KMS-11 (cell line): ENCODE results near the gene LRRC17.

Experiments used
- H2AFZ ChIP-seq: fragments of 200-600 bp; sonication (generic); 2 replicates; pipeline ENCODE4 v1.6.1; 2016; ENCODE audit warnings: antibody characterized with exemption, mixed run types, low read depth
- H3K27ac ChIP-seq: fragments of 200-600 bp; sonication (generic); 2 replicates; pipeline ENCODE4 v1.6.1; 2016; ENCODE audit warnings: mild to moderate bottlenecking, mixed run types
- H3K27me3 ChIP-seq: fragments of 200-600 bp; sonication (generic); 2 replicates; pipeline ENCODE4 v1.6.1; 2017; ENCODE audit warnings: mild to moderate bottlenecking, low read depth, mixed run types, moderate library complexity; ENCODE audit not compliant: insufficient read depth
- H3K36me3 ChIP-seq: fragments of 200-600 bp; sonication (generic); 2 replicates; pipeline ENCODE4 v1.6.1; 2017; ENCODE audit warnings: mild to moderate bottlenecking, mixed run types; ENCODE audit not compliant: insufficient read depth
- H3K4me1 ChIP-seq: fragments of 200-600 bp; sonication (generic); 2 replicates; pipeline ENCODE4 v1.6.1; 2016; ENCODE audit warnings: mild to moderate bottlenecking, low read depth, mixed run types; ENCODE audit not compliant: poor library complexity, severe bottlenecking
- H3K4me2 ChIP-seq: fragments of 200-600 bp; sonication (generic); 2 replicates; pipeline ENCODE4 v1.7.0; 2016; ENCODE audit warnings: mild to moderate bottlenecking, mixed run types
- H3K4me3 ChIP-seq: fragments of 200-600 bp; sonication (generic); IDR thresholded peaks from 2 replicates; pipeline ENCODE4 v1.6.1; 2017; ENCODE audit warnings: low read depth, low read length, mixed read lengths; ENCODE audit not compliant: insufficient read depth
- H3K79me2 ChIP-seq: fragments of 200-600 bp; sonication (generic); 2 replicates; pipeline ENCODE4 v1.6.1; 2016; ENCODE audit warnings: low read depth, mixed run types; ENCODE audit not compliant: insufficient read depth
- H3K9ac ChIP-seq: fragments of 200-600 bp; sonication (generic); 2 replicates; pipeline ENCODE4 v1.6.1; 2016; ENCODE audit warnings: mild to moderate bottlenecking, mixed run types
- H4K20me1 ChIP-seq: fragments of 200-600 bp; sonication (generic); 2 replicates; pipeline ENCODE4 v1.6.1; 2016; ENCODE audit warnings: mild to moderate bottlenecking, mixed run types; ENCODE audit not compliant: insufficient read depth
- TF ChIP-seq, protein P1 (sequence below): fragments of 200-600 bp; sonication (generic); conservative IDR thresholded peaks from 2 replicates; pipeline ENCODE4 v1.6.1; 2017; ENCODE audit warnings: low read depth, mild to moderate bottlenecking, antibody characterized with exemption, low read length, moderate library complexity, mixed read lengths

Gene LRRC17

DNA sequence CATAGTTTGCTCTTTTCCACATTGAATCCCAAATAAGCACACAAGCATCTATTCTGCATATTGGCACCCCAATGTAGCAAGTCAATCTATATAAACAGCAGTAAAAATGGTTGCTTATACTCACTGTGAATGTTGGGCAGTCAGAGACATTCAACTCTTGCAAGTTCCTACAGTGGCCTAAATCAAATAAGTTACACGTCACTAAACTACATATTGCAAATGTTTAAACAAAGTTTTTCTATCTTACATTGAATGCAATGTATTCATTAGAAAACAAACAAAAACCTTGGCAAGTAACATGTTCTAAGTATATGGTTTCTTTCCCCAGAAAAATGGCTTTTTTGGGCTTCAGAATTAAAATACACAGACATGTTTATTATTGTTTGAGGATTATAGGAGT, 19.0 kb downstream of the LRRC17 start:
- Histone ChIP-seq H3K4me1 (no peaks in the 10 kb centered on the region), H3K27me3 (no peaks in the 10 kb centered on the region), H3K27ac (no peak overlapping the region), H3K4me2 (no peak overlapping the region), H4K20me1 (no peaks in the 10 kb centered on the region), H3K79me2 (no peaks in the 10 kb centered on the region), H3K4me3 (no peak overlapping the region), H3K36me3 (no peaks in the 10 kb centered on the region), H2AFZ (no peak overlapping the region), H3K9ac (no peak overlapping the region)
- TF ChIP-seq, protein P1, sequence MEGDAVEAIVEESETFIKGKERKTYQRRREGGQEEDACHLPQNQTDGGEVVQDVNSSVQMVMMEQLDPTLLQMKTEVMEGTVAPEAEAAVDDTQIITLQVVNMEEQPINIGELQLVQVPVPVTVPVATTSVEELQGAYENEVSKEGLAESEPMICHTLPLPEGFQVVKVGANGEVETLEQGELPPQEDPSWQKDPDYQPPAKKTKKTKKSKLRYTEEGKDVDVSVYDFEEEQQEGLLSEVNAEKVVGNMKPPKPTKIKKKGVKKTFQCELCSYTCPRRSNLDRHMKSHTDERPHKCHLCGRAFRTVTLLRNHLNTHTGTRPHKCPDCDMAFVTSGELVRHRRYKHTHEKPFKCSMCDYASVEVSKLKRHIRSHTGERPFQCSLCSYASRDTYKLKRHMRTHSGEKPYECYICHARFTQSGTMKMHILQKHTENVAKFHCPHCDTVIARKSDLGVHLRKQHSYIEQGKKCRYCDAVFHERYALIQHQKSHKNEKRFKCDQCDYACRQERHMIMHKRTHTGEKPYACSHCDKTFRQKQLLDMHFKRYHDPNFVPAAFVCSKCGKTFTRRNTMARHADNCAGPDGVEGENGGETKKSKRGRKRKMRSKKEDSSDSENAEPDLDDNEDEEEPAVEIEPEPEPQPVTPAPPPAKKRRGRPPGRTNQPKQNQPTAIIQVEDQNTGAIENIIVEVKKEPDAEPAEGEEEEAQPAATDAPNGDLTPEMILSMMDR: no peak

DNA sequence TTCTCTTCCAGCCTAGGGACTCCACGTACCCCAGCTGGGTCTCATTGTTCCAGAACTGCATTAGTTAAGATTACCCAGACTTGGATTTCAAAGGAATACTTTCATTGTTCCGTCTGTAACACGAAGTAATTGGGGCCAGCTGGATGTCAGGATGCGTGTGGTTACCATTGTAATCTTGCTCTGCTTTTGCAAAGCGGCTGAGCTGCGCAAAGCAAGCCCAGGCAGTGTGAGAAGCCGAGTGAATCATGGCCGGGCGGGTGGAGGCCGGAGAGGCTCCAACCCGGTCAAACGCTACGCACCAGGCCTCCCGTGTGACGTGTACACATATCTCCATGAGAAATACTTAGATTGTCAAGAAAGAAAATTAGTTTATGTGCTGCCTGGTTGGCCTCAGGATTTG, 21.0 kb downstream of the LRRC17 start:
- Histone ChIP-seq H4K20me1 (no peaks in the 10 kb centered on the region), H3K4me1 (no peaks in the 10 kb centered on the region), H2AFZ (no peak overlapping the region), H3K79me2 (no peaks in the 10 kb centered on the region), H3K27ac (no peak overlapping the region), H3K27me3 (no peaks in the 10 kb centered on the region), H3K36me3 (no peaks in the 10 kb centered on the region), H3K9ac (no peak overlapping the region), H3K4me2 (no peak overlapping the region), H3K4me3 (no peak overlapping the region)
- TF ChIP-seq, protein P1: no peak

DNA sequence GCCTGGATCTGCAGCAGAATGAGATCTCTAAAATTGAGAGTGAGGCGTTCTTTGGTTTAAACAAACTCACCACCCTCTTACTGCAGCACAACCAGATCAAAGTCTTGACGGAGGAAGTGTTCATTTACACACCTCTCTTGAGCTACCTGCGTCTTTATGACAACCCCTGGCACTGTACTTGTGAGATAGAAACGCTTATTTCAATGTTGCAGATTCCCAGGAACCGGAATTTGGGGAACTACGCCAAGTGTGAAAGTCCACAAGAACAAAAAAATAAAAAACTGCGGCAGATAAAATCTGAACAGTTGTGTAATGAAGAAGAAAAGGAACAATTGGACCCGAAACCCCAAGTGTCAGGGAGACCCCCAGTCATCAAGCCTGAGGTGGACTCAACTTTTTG, 21.4 kb downstream of the LRRC17 start:
- H2AFZ ChIP-seq: no peak overlapping the region
- no peak overlapping the region for H3K4me2 ChIP-seq
- H3K4me3 ChIP-seq: no peak overlapping the region
- no peak overlapping the region for H3K27ac ChIP-seq
- no peaks in the 10 kb centered on the region for H3K36me3 ChIP-seq
- no peaks in the 10 kb centered on the region for H3K4me1 ChIP-seq
- no peaks in the 10 kb centered on the region for H3K79me2 ChIP-seq
- no peak overlapping the region for H3K9ac ChIP-seq
- no peaks in the 10 kb centered on the region for H3K27me3 ChIP-seq
- H4K20me1 ChIP-seq: no peaks in the 10 kb centered on the region
- TF ChIP-seq, protein P1: no peak

DNA sequence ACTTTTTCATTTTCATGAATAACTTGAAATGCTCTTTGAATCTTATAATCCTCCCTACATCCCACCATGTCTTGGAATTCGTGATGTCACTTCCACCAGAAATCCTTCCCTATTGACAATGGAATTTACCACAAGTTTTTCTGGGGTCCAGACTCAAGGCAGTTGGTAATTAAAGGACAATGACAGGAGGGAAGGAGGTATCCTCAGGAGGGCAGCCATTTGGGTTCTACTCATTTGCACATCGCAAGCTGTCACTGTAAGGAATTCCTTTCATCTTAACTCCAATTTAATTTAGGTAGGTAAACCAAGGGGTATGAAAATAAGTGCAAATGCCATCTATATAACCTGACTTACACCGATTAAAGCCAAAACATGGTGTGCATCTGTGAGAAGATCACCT, 21.9 kb downstream of the LRRC17 start:
- Histone ChIP-seq H3K27ac (no peak overlapping the region), H3K4me1 (no peaks in the 10 kb centered on the region)

More for the DNA sequence above, 21.9 kb downstream of the LRRC17 start:
- Histone ChIP-seq H3K4me3 (no peak overlapping the region), H2AFZ (no peak overlapping the region), H3K36me3 (no peaks in the 10 kb centered on the region), H3K4me2 (no peak overlapping the region), H3K79me2 (no peaks in the 10 kb centered on the region), H3K27me3 (no peaks in the 10 kb centered on the region), H3K9ac (no peak overlapping the region), H4K20me1 (no peaks in the 10 kb centered on the region)
- TF ChIP-seq, protein P1: no peak
